Caco-2 (cell line): ENCODE results near the gene AHRR. TPM values are rescaled to one million over a fixed set of nuclear protein-coding genes. Genes with fewer than 3 reads are reported as not detected.

Source experiments
- BruUV-seq: library from RNA; stranded (reverse); fragments of 400-500 nt; replicated peaks from 2 replicates; lab custom pipeline; 2021; lab: Mats Ljungman, UMichigan
- CTCF ChIA-PET: fragments of 300-600 bp; sonication (Branson Sonifier 250); formaldehyde crosslinking; loops from one replicate; lab custom pipeline; 2022; ENCODE audit warnings: antibody characterized with exemption; lab: Charles Lee
- POLR2A ChIA-PET: fragments of 300-600 bp; sonication (Branson Sonifier 250); formaldehyde crosslinking; loops from one replicate; lab custom pipeline; 2022; ENCODE audit warnings: antibody characterized with exemption; lab: Charles Lee
- DNase-seq, 2 experiments: peaks; one replicate each; pipeline versions ENCODE4 v3.0.0 to v3.0.0-alpha.2; 2020 to 2022
- H3K27me3 ChIP-seq: replicated peaks from 2 replicates; pipeline ENCODE4 v1.6.0; 2011; ENCODE audit warnings: low read length; ENCODE audit not compliant: control insufficient read depth, insufficient read depth
- H3K36me3 ChIP-seq: 2 replicates; pipeline ENCODE4 v1.5.1; 2011; ENCODE audit warnings: low read length; ENCODE audit not compliant: control insufficient read depth, insufficient read depth
- H3K4me1 ChIP-seq: fragments of 250-450 bp; sonication (Bioruptor Pico); 2 replicates; pipeline ENCODE4 v1.5.1; 2020; ENCODE audit warnings: mild to moderate bottlenecking
- H3K4me3 ChIP-seq: 2 replicates; pipeline ENCODE4 v1.5.1; 2011; ENCODE audit warnings: low read depth, mild to moderate bottlenecking, control low read depth, low read length
- H3K9me3 ChIP-seq: fragments of 250-450 bp; sonication (Bioruptor Pico); 2 replicates; pipeline ENCODE4 v1.5.1; 2020; ENCODE audit warnings: mild to moderate bottlenecking, moderate library complexity
- H3K27ac Mint-ChIP-seq: one replicate; pipeline ENCODE4 v1.8.0; 2022; ENCODE audit warnings: mixed read lengths; ENCODE audit not compliant: unreplicated experiment
- H3K27me3 Mint-ChIP-seq: one replicate; pipeline ENCODE4 v1.8.0; 2022; ENCODE audit warnings: mixed read lengths; ENCODE audit not compliant: insufficient read depth, unreplicated experiment
- H3K36me3 Mint-ChIP-seq: one replicate; pipeline ENCODE4 v1.8.0; 2022; ENCODE audit warnings: mild to moderate bottlenecking, mixed read lengths; ENCODE audit not compliant: insufficient read depth, unreplicated experiment
- H3K4me1 Mint-ChIP-seq: one replicate; pipeline ENCODE4 v1.8.0; 2022; ENCODE audit warnings: low read depth, mixed read lengths; ENCODE audit not compliant: unreplicated experiment
- H3K4me3 Mint-ChIP-seq: one replicate; pipeline ENCODE4 v1.8.0; 2022; ENCODE audit warnings: mild to moderate bottlenecking, moderate library complexity, mixed read lengths; ENCODE audit not compliant: unreplicated experiment
- H3K9me3 Mint-ChIP-seq: one replicate; pipeline ENCODE4 v1.8.0; 2022; ENCODE audit warnings: mixed read lengths; ENCODE audit not compliant: unreplicated experiment
- CTCF ChIP-seq, 2 experiments: fragments of 200-600 bp in 1 of 2; IDR thresholded peaks; 1 replicate in 1 of 2; 2 replicates in 1 of 2; pipeline versions ENCODE4 v1.5.1 to v1.8.0; 2011 to 2022; ENCODE audit warnings: antibody characterized with exemption in 1 of 2, control low read depth in 1 of 2, inconsistent platforms in 1 of 2, low read depth in 1 of 2, low read length in 1 of 2, mild to moderate bottlenecking in 1 of 2, moderate library complexity in 1 of 2; ENCODE audit not compliant: insufficient read depth in 1 of 2, severe bottlenecking in 1 of 2, unreplicated experiment in 1 of 2
- intact Hi-C: fragments of 100-400 bp; cut with micrococcal nuclease; formaldehyde crosslinking; loops from one replicate; pipeline ENCODE4 v1.10.0; 2022; ENCODE audit not compliant: unreplicated experiment
- total RNA-seq: library from RNA; stranded (reverse); gene quantifications from 2 replicates; pipeline ENCODE4 v1.2.3, GENCODE V29; 2022

AHRR gene
- total RNA-seq, 1 experiment from 2014 or later, result 1.1 TPM

- H3K27ac Mint-ChIP-seq, result no peak overlapping the region
- intact Hi-C loops, result no loop called here
- H3K27me3 ChIP-seq, result no peaks in the 10 kb centered on the region
- no peak overlapping the region for H3K4me3 Mint-ChIP-seq
- no peak for TF ChIP-seq CTCF (IDR thresholded peaks at IDR 0.05; ENCODE audit: insufficient read depth in 1 of 2, low read depth in 1 of 2, low read length in 1 of 2, severe bottlenecking in 1 of 2, unreplicated experiment in 1 of 2)
- H3K9me3 Mint-ChIP-seq, result no peaks in the 10 kb centered on the region
- ChIA-PET CTCF (interaction anchor here (1.1 kb wide), 1 partner anchor 12 kb away, joined by 3 read pairs; no protein-coding TSS in a partner anchor), POLR2A (no interaction called here)
- H3K4me3 ChIP-seq, result no peak overlapping the region
- H3K36me3 ChIP-seq, result no peaks in the 10 kb centered on the region
- H3K36me3 Mint-ChIP-seq, result no peaks in the 10 kb centered on the region
- H3K4me1 Mint-ChIP-seq, result no peaks in the 10 kb centered on the region
- no peaks in the 10 kb centered on the region for H3K9me3 ChIP-seq
- no TSS peak for BruUV-seq
- H3K27me3 Mint-ChIP-seq, result peaks cover 2% of the 10 kb centered on the region
- DNase-seq, result no peak
- peaks cover 7% of the 10 kb centered on the region; the same call in 1 of the 2 replicates for H3K4me1 ChIP-seq
These were observed 113.8 kb downstream of the AHRR start for GRCh38 chr5:435156-435790.

GRCh38 chr5:435961-436640 lies 114.6 kb downstream of the AHRR start:
- ChIA-PET POLR2A (no interaction called here), CTCF (interaction anchor here (1.0 kb wide), 1 partner anchor 11 kb away, joined by 4 read pairs; no protein-coding TSS in a partner anchor)
- no peaks in the 10 kb centered on the region for H3K4me1 Mint-ChIP-seq
- Histone ChIP-seq H3K4me1 (peaks cover 1% of the 10 kb centered on the region; the same call in 1 of the 2 replicates), H3K27me3 (no peaks in the 10 kb centered on the region), H3K9me3 (no peaks in the 10 kb centered on the region), H3K36me3 (no peaks in the 10 kb centered on the region), H3K4me3 (no peak overlapping the region)
- no peak overlapping the region for H3K27ac Mint-ChIP-seq
- TF ChIP-seq CTCF (IDR thresholded peaks at IDR 0.05; ENCODE audit: insufficient read depth in 1 of 2, low read depth in 1 of 2, low read length in 1 of 2, severe bottlenecking in 1 of 2, unreplicated experiment in 1 of 2), result peak; percentile 46
- peak in 1 of 2 experiments; percentile 31 for DNase-seq
- no TSS peak for BruUV-seq
- H3K36me3 Mint-ChIP-seq, result no peaks in the 10 kb centered on the region
- H3K9me3 Mint-ChIP-seq, result no peaks in the 10 kb centered on the region
- intact Hi-C loops, result no loop called here
- H3K27me3 Mint-ChIP-seq, result peaks cover 5% of the 10 kb centered on the region
- H3K4me3 Mint-ChIP-seq, result no peak overlapping the region

GRCh38 chr5:436641-436975 lies 115.1 kb downstream of the AHRR start:
- DNase-seq, result peak in 1 of 2 experiments; percentile 32
- Mint-ChIP-seq H3K4me1 (no peaks in the 10 kb centered on the region), H3K4me3 (no peak overlapping the region), H3K27ac (no peak overlapping the region), H3K9me3 (no peaks in the 10 kb centered on the region), H3K27me3 (peaks cover 5% of the 10 kb centered on the region), H3K36me3 (no peaks in the 10 kb centered on the region)
- CTCF ChIA-PET, result interaction anchor here (1.0 to 1.1 kb wide), 2 partner anchors 10 to 120 kb away, joined by 4 read pairs; no protein-coding TSS in a partner anchor
- intact Hi-C loops, result no loop called here
- no TSS peak for BruUV-seq
- Histone ChIP-seq H3K4me3 (no peak overlapping the region), H3K36me3 (no peaks in the 10 kb centered on the region), H3K9me3 (no peaks in the 10 kb centered on the region), H3K27me3 (no peaks in the 10 kb centered on the region), H3K4me1 (no peaks in the 10 kb centered on the region)
- POLR2A ChIA-PET, result no interaction called here
- TF ChIP-seq CTCF (IDR thresholded peaks at IDR 0.05; ENCODE audit: insufficient read depth in 1 of 2, low read depth in 1 of 2, low read length in 1 of 2, severe bottlenecking in 1 of 2, unreplicated experiment in 1 of 2), result no peak
